ENCODE measurements around the gene ITFG1. TPM values are rescaled to one million over a fixed set of nuclear protein-coding genes. Genes with fewer than 3 reads are reported as not detected.
"Not testable (repeated sequence)": the region's sequence is repeated elsewhere in the genome, so short reads cannot be mapped to it uniquely, and the experiment has no call there.

Gene ITFG1
- total RNA-seq, 3 donors from 2014 or later, result 42.3 to 55.2 (median 53.4) TPM

- Histone ChIP-seq H3K36me3 (no peaks in the 10 kb centered on the region), H3K4me3 (no peak overlapping the region), H3K27ac (no peak overlapping the region), H3K9me3 (no peaks in the 10 kb centered on the region), H3K27me3 (no peaks in the 10 kb centered on the region), H3K4me1 (no peaks in the 10 kb centered on the region)
- intact Hi-C loops (cut with DNase I; ENCODE audit: low total_unique reads), result no loop called here
- no peak for DNase-seq (ENCODE audit: low spot score in 2 of 2)
- no peak for TF ChIP-seq POLR2AphosphoS5 (IDR thresholded peaks at IDR 0.05)
- TF ChIP-seq CTCF (IDR thresholded peaks at IDR 0.05), result no peak
- TF ChIP-seq POLR2A (IDR thresholded peaks at IDR 0.05), result no peak
Observed at GRCh38 chr16:47480410-47480809, 19.5 kb upstream of the ITFG1 start.

- Histone ChIP-seq H3K27ac (no peak overlapping the region), H3K36me3 (no peaks in the 10 kb centered on the region), H3K4me1 (no peaks in the 10 kb centered on the region), H3K27me3 (no peaks in the 10 kb centered on the region), H3K9me3 (no peaks in the 10 kb centered on the region), H3K4me3 (no peak overlapping the region)
- no peak for DNase-seq (ENCODE audit: low spot score in 2 of 2)
- intact Hi-C loops (cut with DNase I; ENCODE audit: low total_unique reads), result no loop called here
- TF ChIP-seq POLR2A (IDR thresholded peaks at IDR 0.05) (no peak), POLR2AphosphoS5 (IDR thresholded peaks at IDR 0.05) (no peak), CTCF (IDR thresholded peaks at IDR 0.05) (no peak)
Observed at GRCh38 chr16:47477679-47478078, 16.8 kb upstream of the ITFG1 start.

GRCh38 chr16:47476654-47477345, 15.9 kb upstream of the ITFG1 start:
- no peak overlapping the region for H3K4me3 ChIP-seq
- intact Hi-C loops (cut with DNase I; ENCODE audit: low total_unique reads), result no loop called here
- no peak overlapping the region for H3K27ac ChIP-seq
- no peak for DNase-seq (ENCODE audit: low spot score in 2 of 2)
- H3K9me3 ChIP-seq, result no peaks in the 10 kb centered on the region
- no peaks in the 10 kb centered on the region for H3K4me1 ChIP-seq
- H3K27me3 ChIP-seq, result no peaks in the 10 kb centered on the region
- TF ChIP-seq POLR2AphosphoS5 (IDR thresholded peaks at IDR 0.05), result no peak
- TF ChIP-seq POLR2A (IDR thresholded peaks at IDR 0.05), result no peak
- TF ChIP-seq CTCF (IDR thresholded peaks at IDR 0.05), result no peak
- no peaks in the 10 kb centered on the region for H3K36me3 ChIP-seq

GRCh38 chr16:47475786-47476185, 14.9 kb upstream of the ITFG1 start:
- Histone ChIP-seq H3K36me3 (no peaks in the 10 kb centered on the region), H3K4me3 (no peak overlapping the region), H3K27ac (no peak overlapping the region), H3K27me3 (no peaks in the 10 kb centered on the region), H3K4me1 (no peaks in the 10 kb centered on the region), H3K9me3 (no peaks in the 10 kb centered on the region)
- intact Hi-C loops (cut with DNase I; ENCODE audit: low total_unique reads), result no loop called here
- TF ChIP-seq POLR2AphosphoS5 (IDR thresholded peaks at IDR 0.05), result no peak
- no peak for TF ChIP-seq POLR2A (IDR thresholded peaks at IDR 0.05)
- TF ChIP-seq CTCF (IDR thresholded peaks at IDR 0.05), result no peak
- no peak for DNase-seq (ENCODE audit: low spot score in 2 of 2)

GRCh38 chr16:47473792-47474191, 12.9 kb upstream of the ITFG1 start:
- no peaks in the 10 kb centered on the region for H3K36me3 ChIP-seq
- no peaks in the 10 kb centered on the region for H3K9me3 ChIP-seq
- intact Hi-C loops (cut with DNase I; ENCODE audit: low total_unique reads), result no loop called here
- no peak overlapping the region for H3K27ac ChIP-seq
- no peak for DNase-seq (ENCODE audit: low spot score in 2 of 2)
- H3K4me3 ChIP-seq, result no peak overlapping the region
- no peaks in the 10 kb centered on the region for H3K27me3 ChIP-seq
- H3K4me1 ChIP-seq, result no peaks in the 10 kb centered on the region
- TF ChIP-seq POLR2AphosphoS5 (IDR thresholded peaks at IDR 0.05) (no peak), POLR2A (IDR thresholded peaks at IDR 0.05) (no peak), CTCF (IDR thresholded peaks at IDR 0.05) (no peak)

GRCh38 chr16:47473004-47473403, 12.1 kb upstream of the ITFG1 start:
- H3K36me3 ChIP-seq; DNase-seq (ENCODE audit: low spot score in 2 of 2); H3K4me3 ChIP-seq; H3K9me3 ChIP-seq; H3K4me1 ChIP-seq; H3K27ac ChIP-seq; intact Hi-C loops (cut with DNase I; ENCODE audit: low total_unique reads); H3K27me3 ChIP-seq: not testable (repeated sequence)

Data from breast epithelium (tissue), 4 donors.